HG03135 (cell line): ENCODE measurements around the gene PRCD.

Source experiments
- ATAC-seq: cut with Tn5 transposase; IDR thresholded peaks from one replicate; pipeline ENCODE4 v1.9.1; 2021; ENCODE audit warnings: mild to moderate bottlenecking, moderate library complexity; ENCODE audit not compliant: unreplicated experiment

PRCD gene

DNA sequence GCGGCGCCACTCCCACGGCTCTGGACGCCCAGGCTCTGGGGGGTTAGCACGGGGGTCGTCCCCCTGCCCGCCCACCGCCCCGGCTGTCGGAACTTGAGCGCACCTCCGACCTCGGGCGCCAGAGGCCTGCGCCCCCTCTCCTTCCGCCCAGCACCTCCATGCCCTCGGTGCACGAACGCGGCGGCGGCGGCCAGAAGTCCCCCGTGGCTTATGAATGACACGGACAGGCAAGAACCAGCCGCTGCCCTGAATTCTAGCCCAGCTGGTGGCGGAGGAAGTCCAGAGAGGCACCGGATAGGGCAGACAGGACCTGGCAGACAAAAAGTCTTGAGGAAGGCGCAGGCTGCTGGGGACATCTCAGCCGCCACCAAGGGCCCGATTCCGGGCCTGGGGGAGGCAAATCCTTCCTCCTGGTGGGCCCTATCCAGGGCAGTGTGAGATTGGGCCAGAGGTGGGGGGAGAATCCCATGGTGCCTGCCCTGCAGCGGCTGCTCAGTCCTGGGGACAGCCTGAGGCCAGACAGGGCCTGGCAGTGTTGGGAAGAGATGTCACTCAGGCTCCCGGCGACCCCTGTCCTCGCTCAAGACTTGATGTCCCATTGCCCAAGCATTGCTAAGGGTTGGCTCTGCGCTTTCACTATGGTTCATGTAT is 1.4 kb upstream of the PRCD start:
- no peak for ATAC-seq

GRCh38 chr17:76538941-76539570 is 788 bp upstream of the PRCD start:
- ATAC-seq = no peak

DNA sequence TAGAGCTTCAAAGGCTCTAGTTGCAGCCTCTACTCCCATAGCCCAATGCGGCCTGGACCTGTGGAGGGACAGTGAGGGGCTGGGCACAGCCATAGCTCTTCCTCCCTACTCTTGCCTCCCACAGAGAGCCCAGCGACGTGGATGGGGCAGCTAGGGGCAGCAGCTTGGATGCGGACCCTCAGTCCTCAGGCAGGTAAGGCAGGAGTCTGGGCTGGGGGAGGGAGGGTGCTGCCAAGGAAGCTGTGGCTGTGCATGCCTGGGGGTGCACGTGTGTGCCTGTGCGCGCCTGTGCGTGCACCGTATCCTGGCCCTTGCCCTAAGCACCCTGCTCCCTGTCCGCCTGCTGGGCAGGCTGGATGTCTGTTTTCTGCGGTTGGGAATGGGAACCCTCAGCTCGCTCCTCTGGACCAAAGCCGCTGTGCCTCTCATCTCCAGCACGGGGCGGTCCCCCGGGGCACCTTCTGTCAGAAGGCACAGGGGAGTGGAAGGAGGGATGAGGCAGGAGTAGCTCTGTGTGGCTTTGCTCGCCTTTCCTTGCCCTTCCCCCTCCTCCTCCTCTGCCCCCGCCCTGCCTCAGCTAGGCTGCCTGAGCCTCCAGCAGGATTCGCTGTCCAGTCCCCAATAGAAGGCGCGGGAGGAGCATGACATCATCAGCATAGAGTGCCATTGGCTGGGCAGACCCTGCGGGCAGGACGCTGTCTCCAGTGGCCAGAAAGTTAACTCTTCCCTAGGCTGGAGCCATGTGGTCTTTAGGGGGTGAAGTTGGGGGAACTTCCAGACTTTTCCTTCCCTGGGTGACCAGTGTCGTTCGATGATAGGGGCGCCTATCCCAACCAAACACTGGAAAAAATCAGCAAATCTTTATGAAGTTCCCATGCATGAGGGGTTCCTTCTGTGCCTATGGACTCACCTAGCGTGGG is 797 bp downstream of the PRCD start:
- ATAC-seq = no peak

GRCh38 chr17:76541739-76542454 is 2.1 kb downstream of the PRCD start:
- no peak for ATAC-seq

DNA sequence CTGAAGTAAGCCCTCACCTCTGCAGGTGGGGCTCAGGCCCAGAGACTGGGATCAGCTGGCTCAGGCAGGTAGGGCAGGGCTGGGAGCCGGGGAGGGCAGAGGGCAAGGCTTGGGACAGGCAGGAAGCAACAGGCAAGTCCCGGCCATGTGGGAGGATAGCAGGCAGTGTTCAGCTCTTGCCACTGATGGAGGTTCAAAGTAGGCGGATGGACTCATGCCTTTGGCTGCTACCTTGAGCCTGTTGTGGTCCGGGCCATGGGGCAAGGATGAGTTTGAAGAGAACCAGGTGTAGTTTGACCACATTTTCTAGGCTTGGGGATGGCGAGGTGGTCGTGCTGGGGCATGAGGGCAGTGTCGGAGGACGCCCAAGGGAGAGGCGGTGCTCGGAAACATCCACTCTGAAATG is 2.7 kb downstream of the PRCD start:
- no peak for ATAC-seq

DNA sequence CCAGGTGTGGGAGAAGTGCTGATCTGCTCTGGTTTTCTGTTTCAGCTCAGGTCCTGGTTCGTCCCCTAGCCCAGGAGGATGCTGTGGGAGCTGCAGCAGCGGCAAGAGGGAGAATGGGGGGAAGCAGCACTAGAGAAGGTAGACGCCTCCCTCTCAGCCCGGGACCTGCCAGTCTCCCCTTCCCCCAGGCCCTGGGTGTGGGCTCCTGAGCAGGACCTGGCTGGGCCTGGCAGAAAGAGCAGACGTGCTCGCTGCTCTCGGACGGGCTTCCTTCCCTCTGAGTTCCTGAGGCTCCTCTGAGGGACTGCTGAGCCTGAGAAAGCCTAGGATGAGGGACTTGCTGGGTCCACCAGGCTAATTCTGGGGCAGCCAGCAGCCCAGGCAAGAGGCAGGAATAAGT is 3.1 kb downstream of the PRCD start:
- no peak for ATAC-seq

- no peak for ATAC-seq
Observed at GRCh38 chr17:76543482-76543825, 3.6 kb downstream of the PRCD start.

DNA sequence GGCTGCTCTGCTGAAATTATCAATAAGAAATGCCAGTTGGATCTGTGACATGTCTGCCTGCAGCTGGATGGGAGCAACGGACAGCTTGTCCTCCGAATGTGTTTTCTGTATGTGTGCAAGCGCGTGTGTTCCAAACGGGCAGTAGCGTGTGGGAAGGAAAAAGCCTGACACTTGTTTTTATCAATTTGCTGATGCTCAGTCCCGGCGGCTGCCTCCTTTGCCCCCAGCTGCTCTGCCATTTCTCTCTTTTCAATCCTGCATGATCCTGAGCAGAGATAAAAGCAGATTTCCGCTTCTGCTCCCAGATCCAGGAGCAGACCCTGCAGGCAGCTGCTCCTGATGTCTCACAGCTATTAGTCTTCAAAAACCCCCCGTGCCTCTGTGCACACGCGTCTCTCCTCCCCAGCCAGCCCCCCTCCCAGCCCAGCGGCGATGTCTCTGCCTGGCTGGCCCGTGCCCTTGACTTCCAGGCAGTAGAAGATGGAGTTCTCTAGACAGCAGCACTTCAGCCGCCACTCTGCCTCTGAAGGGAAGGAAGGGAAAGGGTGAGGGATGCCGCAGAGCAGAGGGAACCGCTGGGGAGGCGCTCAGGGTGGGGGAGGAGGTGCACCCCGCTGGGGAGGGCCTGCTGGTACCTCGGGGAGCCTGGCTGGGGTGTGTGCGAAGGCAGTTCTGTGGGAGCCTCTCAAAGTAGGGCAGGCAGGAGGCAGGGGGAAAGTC is 4.1 kb downstream of the PRCD start:
- ATAC-seq = no peak

GRCh38 chr17:76544546-76545365 is 4.9 kb downstream of the PRCD start:
- no peak for ATAC-seq

GRCh38 chr17:76545918-76546555 is 6.2 kb downstream of the PRCD start:
- no peak for ATAC-seq

- no peak for ATAC-seq
Observed at GRCh38 chr17:76546556-76547182, 6.8 kb downstream of the PRCD start.

GRCh38 chr17:76547183-76547641 is 7.4 kb downstream of the PRCD start:
- no peak for ATAC-seq

DNA sequence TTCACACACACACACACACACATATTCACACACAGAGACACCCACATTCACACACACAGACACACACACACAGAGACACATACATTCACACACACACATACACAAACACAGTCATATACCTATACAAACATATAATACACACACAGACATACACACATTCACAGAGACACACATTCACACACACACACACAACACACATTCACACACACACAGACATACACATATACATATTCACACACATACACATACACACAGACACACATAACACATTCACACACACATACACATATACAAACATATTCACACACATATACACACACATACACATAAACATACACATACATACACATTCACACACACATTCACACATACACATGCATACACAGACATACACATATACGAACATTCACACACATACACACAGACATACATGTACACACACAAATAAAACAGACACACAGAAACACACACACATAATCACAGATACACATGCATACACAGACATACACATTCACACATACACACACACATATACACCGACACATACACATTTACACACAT is 7.9 kb downstream of the PRCD start:
- ATAC-seq = no peak

DNA sequence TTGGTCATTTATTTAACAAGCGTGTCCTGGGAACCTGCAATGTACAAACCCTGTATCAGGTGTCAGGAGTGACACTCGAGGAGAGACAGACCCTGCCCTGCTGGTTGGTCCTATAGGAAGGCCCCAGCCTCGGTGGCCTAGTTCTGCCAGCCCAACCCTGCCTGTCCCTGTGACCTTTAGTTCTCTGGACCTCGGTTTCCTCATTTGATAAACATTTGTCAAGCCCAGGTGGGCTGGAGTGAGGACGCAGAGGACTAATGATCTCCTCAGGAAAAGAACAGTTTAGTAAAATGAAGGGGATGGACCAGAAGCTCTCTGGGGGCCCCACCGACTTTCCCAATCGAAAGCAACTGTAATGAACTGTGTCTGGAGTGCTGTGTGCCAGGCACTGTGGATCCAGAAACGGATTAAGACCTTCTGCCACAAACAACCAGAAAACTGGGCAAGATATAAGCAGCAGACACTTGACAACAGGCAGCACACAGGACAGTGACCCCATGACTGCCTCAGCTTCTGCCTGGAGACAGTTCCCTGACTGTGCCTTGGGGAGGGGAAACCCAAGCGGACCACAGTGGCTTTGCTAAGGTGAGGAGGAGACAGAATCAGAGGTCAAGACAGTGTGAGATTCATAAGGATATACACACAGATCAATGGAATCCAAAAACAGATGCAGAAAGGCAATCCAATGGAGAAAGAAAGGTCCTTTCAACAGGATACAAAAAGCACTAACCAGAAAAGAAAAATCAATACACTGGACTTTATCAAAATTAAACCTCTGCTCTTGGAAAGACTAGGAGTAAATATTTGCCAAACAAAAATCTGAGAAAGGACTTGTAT is 8.8 kb downstream of the PRCD start:
- ATAC-seq = no peak

GRCh38 chr17:76549215-76549518 is 9.3 kb downstream of the PRCD start:
- ATAC-seq = no peak

- no peak for ATAC-seq
Observed at GRCh38 chr17:76549539-76549938, 9.7 kb downstream of the PRCD start.

DNA sequence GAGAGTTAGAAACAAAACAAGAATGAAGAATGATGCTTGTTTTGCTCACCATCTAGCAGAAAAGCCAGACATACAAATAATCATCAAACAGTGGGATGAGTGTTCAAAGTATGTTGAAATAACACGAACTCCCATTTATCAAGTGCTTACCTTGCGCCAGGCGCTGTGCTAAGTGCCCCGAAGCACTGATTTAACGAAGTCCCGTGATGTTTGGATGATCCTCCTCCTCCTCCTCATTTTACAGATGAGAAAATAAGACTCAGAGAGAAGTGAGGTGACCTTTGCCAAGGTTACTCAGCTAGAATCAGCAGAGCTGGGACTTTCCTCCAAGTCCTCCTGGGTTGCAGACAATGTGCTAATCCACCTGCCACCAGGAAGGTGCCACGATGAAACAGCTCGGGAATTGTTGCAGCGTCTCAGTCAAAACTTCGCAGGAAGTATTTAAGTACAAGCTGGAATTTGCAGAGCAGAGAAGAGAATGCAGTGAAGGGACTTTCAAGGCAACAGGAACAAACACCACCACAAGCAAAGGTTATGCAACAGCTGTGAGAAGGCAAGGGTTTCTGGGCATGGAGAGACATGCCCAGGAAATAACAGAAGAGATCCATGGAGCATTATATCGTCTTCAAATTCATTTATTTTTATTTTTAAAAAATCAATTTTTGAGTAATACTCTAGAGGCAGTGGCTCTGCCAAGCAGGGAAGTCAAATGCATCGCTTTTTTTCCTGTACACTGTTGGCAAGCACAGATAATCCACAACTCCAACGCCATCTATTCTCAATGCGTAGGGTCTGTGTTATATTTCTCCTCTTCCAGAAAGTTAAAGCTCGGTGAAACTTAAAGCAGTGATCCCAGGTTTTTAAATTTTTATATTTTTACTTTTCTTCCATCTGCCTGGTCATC is 11.1 kb downstream of the PRCD start:
- ATAC-seq = no peak
